HepG2 (cell line): ENCODE measurements around the gene TTBK1. TPM values are rescaled to one million over a fixed set of nuclear protein-coding genes. Genes with fewer than 3 reads are reported as not detected.
A peak's percentile ranks its signal among the peaks of the same experiment; 100 is the strongest.

Experiments
- GABPB1 ChIP-seq: IDR thresholded peaks from 2 replicates; pipeline ENCODE4 v1.6.1; 2016; ENCODE audit warnings: mild to moderate bottlenecking, missing genetic modification reagents, moderate library complexity, missing compliant biosample characterization
- IRX3 ChIP-seq: sonication (generic); formaldehyde crosslinking; IDR thresholded peaks from 2 replicates; pipeline ENCODE4 v1.8.1; 2023; ENCODE audit warnings: mild to moderate bottlenecking, low read depth, missing genetic modification reagents, borderline replicate concordance
- KLF16 ChIP-seq, 2 experiments: sonication (generic) in 1 of 2; formaldehyde crosslinking in 1 of 2; IDR thresholded peaks; 2 replicates each; pipeline versions ENCODE4 v1.6.1 to v1.8.0; 2016 to 2023; ENCODE audit warnings: missing genetic modification reagents in 2 of 2, missing compliant biosample characterization in 1 of 2
- KMT2A ChIP-seq: sonication (generic); formaldehyde crosslinking; IDR thresholded peaks from 2 replicates; pipeline ENCODE4 v1.4.0; 2020; ENCODE audit warnings: missing genetic modification reagents
- RBM39 ChIP-seq: fragments of 200-400 bp; formaldehyde crosslinking; IDR thresholded peaks from one replicate; pipeline ENCODE4 v1.6.1; 2018; ENCODE audit warnings: antibody characterized with exemption, mild to moderate bottlenecking, low read depth, low read length; ENCODE audit not compliant: poor library complexity, severe bottlenecking
- RFX3 ChIP-seq: IDR thresholded peaks from 2 replicates; pipeline ENCODE4 v1.6.1; 2016; ENCODE audit warnings: missing biosample characterization, missing genetic modification reagents
- SALL2 ChIP-seq: sonication (generic); formaldehyde crosslinking; IDR thresholded peaks from 2 replicates; pipeline ENCODE4 v1.8.1; 2023; ENCODE audit warnings: mild to moderate bottlenecking, missing genetic modification reagents, inconsistent platforms
- SETDB1 ChIP-seq: sonication (generic); formaldehyde crosslinking; IDR thresholded peaks from 2 replicates; pipeline ENCODE4 v1.5.1; 2020; ENCODE audit warnings: missing genetic modification reagents, mild to moderate bottlenecking, borderline replicate concordance
- SNAPC4 ChIP-seq: sonication (generic); formaldehyde crosslinking; IDR thresholded peaks from 2 replicates; pipeline ENCODE4 v1.4.0; 2020; ENCODE audit warnings: mild to moderate bottlenecking, missing genetic modification reagents
- TBL1XR1 ChIP-seq: fragments of 150-350 bp; IDR thresholded peaks from 2 replicates; pipeline ENCODE4 v1.6.1; 2014; ENCODE audit warnings: borderline replicate concordance, low read length; ENCODE audit not compliant: partially characterized antibody
- TBP ChIP-seq: sonication (generic); formaldehyde crosslinking; IDR thresholded peaks from 2 replicates; pipeline ENCODE4 v1.5.0; 2020; ENCODE audit warnings: missing genetic modification reagents
- TMF1 ChIP-seq: sonication (generic); formaldehyde crosslinking; IDR thresholded peaks from 2 replicates; pipeline ENCODE4 v1.8.1; 2022; ENCODE audit warnings: low read depth, missing genetic modification reagents
- ZBTB20 ChIP-seq: sonication (generic); formaldehyde crosslinking; IDR thresholded peaks from 2 replicates; pipeline ENCODE4 v1.8.1; 2023; ENCODE audit warnings: missing genetic modification reagents, low read depth, mild to moderate bottlenecking, borderline replicate concordance
- ZFX ChIP-seq: sonication (generic); formaldehyde crosslinking; IDR thresholded peaks from 2 replicates; pipeline ENCODE4 v1.4.0; 2020; ENCODE audit warnings: mild to moderate bottlenecking, low read depth, missing genetic modification reagents, moderate library complexity
- ZFY ChIP-seq: sonication (generic); formaldehyde crosslinking; IDR thresholded peaks from 2 replicates; pipeline ENCODE4 v1.4.0; 2020; ENCODE audit warnings: missing genetic modification reagents
- ZKSCAN8 ChIP-seq: IDR thresholded peaks from 2 replicates; pipeline ENCODE4 v1.6.1; 2016; ENCODE audit warnings: borderline replicate concordance, missing genetic modification reagents, missing compliant biosample characterization
- ZMAT3 ChIP-seq: sonication (generic); formaldehyde crosslinking; conservative IDR thresholded peaks from 2 replicates; pipeline ENCODE4 v1.7.0; 2021; ENCODE audit warnings: missing genetic modification reagents
- ZNF17 ChIP-seq: sonication (generic); formaldehyde crosslinking; IDR thresholded peaks from 2 replicates; pipeline ENCODE4 v1.5.0; 2020; ENCODE audit warnings: mild to moderate bottlenecking, missing genetic modification reagents
- ZNF557 ChIP-seq: sonication (generic); formaldehyde crosslinking; IDR thresholded peaks from 2 replicates; pipeline ENCODE4 v1.4.0; 2020; ENCODE audit warnings: missing genetic modification reagents
- ZNF580 ChIP-seq: IDR thresholded peaks from 2 replicates; pipeline ENCODE4 v1.6.1; 2016; ENCODE audit warnings: low read depth, borderline replicate concordance
- polyA plus RNA-seq, 8 experiments: library from polyadenylated mRNA; depleted of rRNA in 3 of 8; stranded (reverse) in 7 of 8; unstranded in 1 of 8; fragments of >200 nt; fragmentation: Illumina TruSeq in 4 of 8; extraction: Trizol in 4 of 8; gene quantifications; 2 replicates each; pipeline versions ENCODE4 v1.2.1 to v1.2.3, GENCODE V29; 2011 to 2016; ENCODE audit warnings: low read depth in 4 of 8, missing spikeins in 1 of 8, mixed read lengths in 1 of 8; ENCODE audit not compliant: insufficient read depth in 1 of 8
- total RNA-seq, 5 experiments: library from RNA; depleted of rRNA; stranded (reverse); fragments of >200 nt; fragmentation: Illumina TruSeq; extraction: Trizol; gene quantifications; 2 replicates each; pipeline ENCODE4 v1.2.3, GENCODE V29; 2016; ENCODE audit warnings: low read depth in 1 of 5
- TF ChIP-seq, protein P1 (sequence below): sonication (generic); formaldehyde crosslinking; IDR thresholded peaks from 2 replicates; pipeline ENCODE4 v1.9.0; 2021; ENCODE audit warnings: missing genetic modification reagents, mild to moderate bottlenecking, borderline replicate concordance
- TF ChIP-seq, protein P2 (sequence below): sonication (generic); formaldehyde crosslinking; IDR thresholded peaks from 2 replicates; pipeline ENCODE4 v1.8.1; 2023; ENCODE audit warnings: mild to moderate bottlenecking, moderate library complexity, missing genetic modification reagents

TTBK1 gene
- total and polyA plus RNA-seq, 2 of the 13 experiments (the other 11 are each of a cell fraction or from before 2014, with no cell fraction given), result 0.24 to 0.33 TPM

DNA sequence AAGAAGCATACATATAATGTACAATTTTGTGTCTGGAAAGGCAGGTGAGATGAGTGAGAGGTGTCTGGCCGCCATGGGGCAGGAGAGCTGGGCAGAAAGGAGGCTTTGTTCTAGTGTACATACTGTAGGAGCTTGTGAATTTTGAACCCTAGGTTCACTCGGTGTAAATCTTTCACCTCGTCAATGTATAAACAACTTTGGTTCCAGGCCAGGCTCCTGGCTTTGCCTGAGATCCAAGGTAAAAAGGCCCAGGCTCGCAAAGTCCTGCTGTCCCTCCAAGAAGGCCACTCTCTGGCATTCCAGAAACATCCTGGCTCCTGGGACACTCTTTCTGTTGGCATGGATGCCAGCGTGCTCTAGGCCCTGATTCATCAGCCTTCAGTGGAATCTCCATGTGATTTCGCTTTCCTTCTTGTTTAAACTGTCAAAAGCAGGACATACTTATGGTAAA, 47.6 kb downstream of the TTBK1 start (continued):
- TF ChIP-seq SNAPC4 (CRISPR knock-in tag), result no peak
- TF ChIP-seq RBM39, result no peak
- TF ChIP-seq, protein P1, sequence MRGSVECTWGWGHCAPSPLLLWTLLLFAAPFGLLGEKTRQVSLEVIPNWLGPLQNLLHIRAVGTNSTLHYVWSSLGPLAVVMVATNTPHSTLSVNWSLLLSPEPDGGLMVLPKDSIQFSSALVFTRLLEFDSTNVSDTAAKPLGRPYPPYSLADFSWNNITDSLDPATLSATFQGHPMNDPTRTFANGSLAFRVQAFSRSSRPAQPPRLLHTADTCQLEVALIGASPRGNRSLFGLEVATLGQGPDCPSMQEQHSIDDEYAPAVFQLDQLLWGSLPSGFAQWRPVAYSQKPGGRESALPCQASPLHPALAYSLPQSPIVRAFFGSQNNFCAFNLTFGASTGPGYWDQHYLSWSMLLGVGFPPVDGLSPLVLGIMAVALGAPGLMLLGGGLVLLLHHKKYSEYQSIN, result no peak
- peak; percentile 89 for TF ChIP-seq ZFX (CRISPR knock-in tag)
- peak; percentile 52; the same call in 1 of the 2 replicates for TF ChIP-seq ZKSCAN8
- TF ChIP-seq ZNF557 (CRISPR knock-in tag), result 0 out of 2 replicates have a peak, but pooled peaks have one; percentile 68
- no peak for TF ChIP-seq RFX3
- peak; percentile 63 for TF ChIP-seq TBL1XR1
- no peak for TF ChIP-seq IRX3 (CRISPR knock-in tag)
- 0 out of 2 replicates have a peak, but pooled peaks have one; percentile 23 for TF ChIP-seq GABPB1 (CRISPR knock-in tag)
- TF ChIP-seq TMF1 (CRISPR knock-in tag), result peak; percentile 73; the same call in 1 of the 2 replicates
- no peak for TF ChIP-seq TBP (CRISPR knock-in tag)
- TF ChIP-seq ZNF580 (CRISPR knock-in tag), result peak; percentile 82; the same call in 1 of the 2 replicates
- no peak for TF ChIP-seq SALL2
- TF ChIP-seq ZNF17 (CRISPR knock-in tag), result no peak
- TF ChIP-seq ZFY, result peak; percentile 90
- peak; percentile 67; the same call in 1 of the 2 replicates for TF ChIP-seq KMT2A (CRISPR knock-in tag)
- TF ChIP-seq KLF16 (CRISPR knock-in tag; IDR thresholded peaks at IDR 0.05), result no peak
- TF ChIP-seq, protein P2, sequence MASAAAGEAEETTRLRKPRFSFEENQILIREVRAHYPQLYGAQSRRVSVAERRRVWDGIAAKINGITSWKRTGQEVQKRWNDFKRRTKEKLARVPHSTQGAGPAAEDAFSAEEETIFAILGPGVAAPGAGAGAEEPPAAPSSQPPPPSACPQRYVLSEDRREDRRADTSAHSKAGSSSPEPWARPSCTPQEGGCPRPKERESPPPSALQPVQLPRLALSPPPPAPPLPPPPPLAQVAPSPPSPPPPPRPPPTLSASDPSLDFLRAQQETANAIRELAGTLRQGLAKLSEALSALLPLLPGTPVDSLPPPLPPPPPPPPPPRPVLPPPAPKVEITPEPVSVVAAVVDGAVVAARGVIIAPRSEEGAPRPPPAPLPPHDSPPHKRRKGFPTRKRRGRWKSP (CRISPR knock-in tag), result no peak
- TF ChIP-seq SETDB1 (CRISPR knock-in tag), result no peak
- TF ChIP-seq ZBTB20 (CRISPR knock-in tag), result peak; percentile 86; the same call in 1 of the 2 replicates
- TF ChIP-seq ZMAT3 (CRISPR knock-in tag), result no peak
